ENCODE results near the gene ENPP3. TPM values are rescaled to one million over a fixed set of nuclear protein-coding genes. Genes with fewer than 3 reads are reported as not detected.

ENPP3 gene
- total and polyA plus RNA-seq, 2 of the 13 experiments (the other 11 are each of a cell fraction or from before 2014, with no cell fraction given), result 40.0 to 75.4 TPM

DNA sequence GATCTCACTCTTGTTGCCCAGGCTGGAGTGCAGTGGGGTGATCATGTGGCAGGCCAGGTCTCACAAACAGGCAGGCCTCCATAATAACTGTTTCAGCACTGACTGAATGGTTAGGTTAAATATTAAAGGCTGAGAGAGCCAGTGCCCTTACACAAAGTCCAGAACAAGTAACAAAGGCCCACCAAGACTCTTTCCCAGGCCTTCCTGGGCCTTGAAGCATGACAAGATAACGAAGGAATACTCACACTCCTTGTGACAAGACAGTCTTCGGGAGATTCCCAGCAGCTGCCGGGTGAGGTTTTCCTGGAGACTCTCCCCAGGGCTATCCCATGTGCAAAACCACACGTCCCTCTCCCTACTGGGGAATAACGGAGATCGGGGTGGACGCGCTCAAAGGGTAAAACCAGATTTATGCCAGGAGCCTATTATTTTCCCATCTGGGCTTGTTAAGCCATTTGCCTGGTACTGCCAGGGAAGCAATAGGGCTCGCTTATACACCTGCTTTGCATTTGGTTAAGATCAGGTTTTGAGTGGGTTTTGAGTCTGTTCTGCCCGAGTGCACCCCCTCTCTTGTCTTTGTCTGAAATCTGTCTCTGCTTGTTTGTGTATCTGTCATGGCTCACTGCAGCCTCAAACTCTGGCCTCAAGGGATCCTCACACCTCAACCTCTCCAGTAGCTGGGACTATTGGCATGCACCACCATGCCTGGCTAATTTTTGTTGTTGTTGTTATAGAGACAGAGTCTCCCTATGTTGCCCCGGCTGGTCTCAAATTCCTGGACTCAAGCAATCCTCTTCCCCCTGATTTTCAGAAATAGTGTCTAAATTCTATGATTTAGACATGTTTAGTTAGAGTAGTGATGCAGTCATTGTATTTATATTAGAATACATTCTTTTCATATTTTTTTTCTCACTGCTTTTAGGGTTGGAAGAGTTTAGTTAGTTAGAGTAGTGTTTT is 1.4 kb upstream of the ENPP3 start (continued):
- no peak for TF ChIP-seq SAFB2 (CRISPR knock-in tag; IDR thresholded peaks at IDR 0.05; ENCODE audit: borderline replicate concordance, low read depth)
- TF ChIP-seq, protein P1, sequence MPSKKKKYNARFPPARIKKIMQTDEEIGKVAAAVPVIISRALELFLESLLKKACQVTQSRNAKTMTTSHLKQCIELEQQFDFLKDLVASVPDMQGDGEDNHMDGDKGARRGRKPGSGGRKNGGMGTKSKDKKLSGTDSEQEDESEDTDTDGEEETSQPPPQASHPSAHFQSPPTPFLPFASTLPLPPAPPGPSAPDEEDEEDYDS (CRISPR knock-in tag; IDR thresholded peaks at IDR 0.05), result peak; percentile 54; the same call in 1 of the 2 replicates
- TF ChIP-seq BRF2 (CRISPR knock-in tag; IDR thresholded peaks at IDR 0.05), result no peak
- TF ChIP-seq ZNF768 (CRISPR knock-in tag; IDR thresholded peaks at IDR 0.05), result no peak
- no peak for TF ChIP-seq MTA1 (CRISPR knock-in tag; IDR thresholded peaks at IDR 0.05; ENCODE audit: borderline replicate concordance)
- no peak for TF ChIP-seq IKZF1 (IDR thresholded peaks at IDR 0.05)
- TF ChIP-seq, protein P2, sequence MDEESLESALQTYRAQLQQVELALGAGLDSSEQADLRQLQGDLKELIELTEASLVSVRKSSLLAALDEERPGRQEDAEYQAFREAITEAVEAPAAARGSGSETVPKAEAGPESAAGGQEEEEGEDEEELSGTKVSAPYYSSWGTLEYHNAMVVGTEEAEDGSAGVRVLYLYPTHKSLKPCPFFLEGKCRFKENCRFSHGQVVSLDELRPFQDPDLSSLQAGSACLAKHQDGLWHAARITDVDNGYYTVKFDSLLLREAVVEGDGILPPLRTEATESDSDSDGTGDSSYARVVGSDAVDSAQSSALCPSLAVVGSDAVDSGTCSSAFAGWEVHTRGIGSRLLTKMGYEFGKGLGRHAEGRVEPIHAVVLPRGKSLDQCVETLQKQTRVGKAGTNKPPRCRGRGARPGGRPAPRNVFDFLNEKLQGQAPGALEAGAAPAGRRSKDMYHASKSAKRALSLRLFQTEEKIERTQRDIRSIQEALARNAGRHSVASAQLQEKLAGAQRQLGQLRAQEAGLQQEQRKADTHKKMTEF (CRISPR knock-in tag; IDR thresholded peaks at IDR 0.05), result peak; percentile 70
- no peak for TF ChIP-seq NR1H2 (CRISPR knock-in tag; IDR thresholded peaks at IDR 0.05; ENCODE audit: borderline replicate concordance, low read depth)
- 0 out of 2 replicates have a peak, but pooled peaks have one; percentile 70 for TF ChIP-seq ZSCAN20 (CRISPR knock-in tag; IDR thresholded peaks at IDR 0.05; ENCODE audit: borderline replicate concordance)
- no peak for TF ChIP-seq CC2D1A (CRISPR knock-in tag; IDR thresholded peaks at IDR 0.05)
- TF ChIP-seq NFATC3 (CRISPR knock-in tag; IDR thresholded peaks at IDR 0.05), result no peak
- no peak for TF ChIP-seq PCBP1 (IDR thresholded peaks at IDR 0.05; ENCODE audit: borderline replicate concordance, low read depth, low read length)
- no peak for TF ChIP-seq ZNF616 (CRISPR knock-in tag; IDR thresholded peaks at IDR 0.05; ENCODE audit: low read depth)
- TF ChIP-seq, protein P3, sequence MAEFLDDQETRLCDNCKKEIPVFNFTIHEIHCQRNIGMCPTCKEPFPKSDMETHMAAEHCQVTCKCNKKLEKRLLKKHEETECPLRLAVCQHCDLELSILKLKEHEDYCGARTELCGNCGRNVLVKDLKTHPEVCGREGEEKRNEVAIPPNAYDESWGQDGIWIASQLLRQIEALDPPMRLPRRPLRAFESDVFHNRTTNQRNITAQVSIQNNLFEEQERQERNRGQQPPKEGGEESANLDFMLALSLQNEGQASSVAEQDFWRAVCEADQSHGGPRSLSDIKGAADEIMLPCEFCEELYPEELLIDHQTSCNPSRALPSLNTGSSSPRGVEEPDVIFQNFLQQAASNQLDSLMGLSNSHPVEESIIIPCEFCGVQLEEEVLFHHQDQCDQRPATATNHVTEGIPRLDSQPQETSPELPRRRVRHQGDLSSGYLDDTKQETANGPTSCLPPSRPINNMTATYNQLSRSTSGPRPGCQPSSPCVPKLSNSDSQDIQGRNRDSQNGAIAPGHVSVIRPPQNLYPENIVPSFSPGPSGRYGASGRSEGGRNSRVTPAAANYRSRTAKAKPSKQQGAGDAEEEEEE (CRISPR knock-in tag; IDR thresholded peaks at IDR 0.05; ENCODE audit: borderline replicate concordance), result no peak
- TF ChIP-seq, protein P4, sequence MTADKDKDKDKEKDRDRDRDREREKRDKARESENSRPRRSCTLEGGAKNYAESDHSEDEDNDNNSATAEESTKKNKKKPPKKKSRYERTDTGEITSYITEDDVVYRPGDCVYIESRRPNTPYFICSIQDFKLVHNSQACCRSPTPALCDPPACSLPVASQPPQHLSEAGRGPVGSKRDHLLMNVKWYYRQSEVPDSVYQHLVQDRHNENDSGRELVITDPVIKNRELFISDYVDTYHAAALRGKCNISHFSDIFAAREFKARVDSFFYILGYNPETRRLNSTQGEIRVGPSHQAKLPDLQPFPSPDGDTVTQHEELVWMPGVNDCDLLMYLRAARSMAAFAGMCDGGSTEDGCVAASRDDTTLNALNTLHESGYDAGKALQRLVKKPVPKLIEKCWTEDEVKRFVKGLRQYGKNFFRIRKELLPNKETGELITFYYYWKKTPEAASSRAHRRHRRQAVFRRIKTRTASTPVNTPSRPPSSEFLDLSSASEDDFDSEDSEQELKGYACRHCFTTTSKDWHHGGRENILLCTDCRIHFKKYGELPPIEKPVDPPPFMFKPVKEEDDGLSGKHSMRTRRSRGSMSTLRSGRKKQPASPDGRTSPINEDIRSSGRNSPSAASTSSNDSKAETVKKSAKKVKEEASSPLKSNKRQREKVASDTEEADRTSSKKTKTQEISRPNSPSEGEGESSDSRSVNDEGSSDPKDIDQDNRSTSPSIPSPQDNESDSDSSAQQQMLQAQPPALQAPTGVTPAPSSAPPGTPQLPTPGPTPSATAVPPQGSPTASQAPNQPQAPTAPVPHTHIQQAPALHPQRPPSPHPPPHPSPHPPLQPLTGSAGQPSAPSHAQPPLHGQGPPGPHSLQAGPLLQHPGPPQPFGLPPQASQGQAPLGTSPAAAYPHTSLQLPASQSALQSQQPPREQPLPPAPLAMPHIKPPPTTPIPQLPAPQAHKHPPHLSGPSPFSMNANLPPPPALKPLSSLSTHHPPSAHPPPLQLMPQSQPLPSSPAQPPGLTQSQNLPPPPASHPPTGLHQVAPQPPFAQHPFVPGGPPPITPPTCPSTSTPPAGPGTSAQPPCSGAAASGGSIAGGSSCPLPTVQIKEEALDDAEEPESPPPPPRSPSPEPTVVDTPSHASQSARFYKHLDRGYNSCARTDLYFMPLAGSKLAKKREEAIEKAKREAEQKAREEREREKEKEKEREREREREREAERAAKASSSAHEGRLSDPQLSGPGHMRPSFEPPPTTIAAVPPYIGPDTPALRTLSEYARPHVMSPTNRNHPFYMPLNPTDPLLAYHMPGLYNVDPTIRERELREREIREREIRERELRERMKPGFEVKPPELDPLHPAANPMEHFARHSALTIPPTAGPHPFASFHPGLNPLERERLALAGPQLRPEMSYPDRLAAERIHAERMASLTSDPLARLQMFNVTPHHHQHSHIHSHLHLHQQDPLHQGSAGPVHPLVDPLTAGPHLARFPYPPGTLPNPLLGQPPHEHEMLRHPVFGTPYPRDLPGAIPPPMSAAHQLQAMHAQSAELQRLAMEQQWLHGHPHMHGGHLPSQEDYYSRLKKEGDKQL (CRISPR knock-in tag; IDR thresholded peaks at IDR 0.05; ENCODE audit: low read depth), result 0 out of 2 replicates have a peak, but pooled peaks have one; percentile 18
